Measurements from ENCODE around the gene ZNRD2. TPM values are rescaled to one million over a fixed set of nuclear protein-coding genes. Genes with fewer than 3 reads are reported as not detected.

The ZNRD2 gene
- total RNA-seq, 4 donors from 2014 or later = 41.1 to 56.1 (median 50.1) TPM

DNA sequence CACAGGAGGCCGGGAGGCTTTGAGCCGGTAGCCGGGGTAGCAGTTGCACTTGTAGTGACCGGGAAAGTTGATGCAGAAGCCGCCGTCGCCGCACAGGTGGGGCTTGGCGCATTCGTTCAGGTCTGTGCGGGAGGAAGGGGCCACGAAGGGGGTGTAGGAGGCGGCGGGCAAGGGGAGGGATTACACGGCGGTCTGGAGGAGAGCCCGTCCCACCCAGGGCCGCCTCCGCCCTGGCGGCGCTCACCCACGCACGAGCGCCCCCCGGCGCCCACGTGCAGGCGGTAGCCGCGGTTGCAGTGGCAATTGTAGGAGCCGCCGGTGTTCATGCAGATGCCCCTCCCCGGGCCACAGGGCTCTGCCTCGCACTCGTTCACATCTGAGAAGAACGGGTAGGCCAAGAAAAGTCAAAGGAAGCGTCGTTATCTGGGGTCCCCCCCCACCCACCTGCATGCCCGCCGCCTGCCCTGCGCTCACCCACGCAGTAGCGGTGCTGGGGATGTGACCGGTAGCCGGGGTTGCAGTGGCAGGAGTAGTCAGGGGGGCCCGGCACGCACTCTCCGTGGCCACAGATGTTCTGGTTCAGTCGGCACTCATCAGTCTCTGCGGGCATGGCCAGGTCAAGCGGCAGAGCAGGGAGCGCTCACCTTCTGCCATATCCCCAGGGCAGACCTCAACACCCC, 22.7 kb upstream of the ZNRD2 start:
- no peak for DNase-seq (ENCODE audit: low spot score)
- TF ChIP-seq, protein P1, sequence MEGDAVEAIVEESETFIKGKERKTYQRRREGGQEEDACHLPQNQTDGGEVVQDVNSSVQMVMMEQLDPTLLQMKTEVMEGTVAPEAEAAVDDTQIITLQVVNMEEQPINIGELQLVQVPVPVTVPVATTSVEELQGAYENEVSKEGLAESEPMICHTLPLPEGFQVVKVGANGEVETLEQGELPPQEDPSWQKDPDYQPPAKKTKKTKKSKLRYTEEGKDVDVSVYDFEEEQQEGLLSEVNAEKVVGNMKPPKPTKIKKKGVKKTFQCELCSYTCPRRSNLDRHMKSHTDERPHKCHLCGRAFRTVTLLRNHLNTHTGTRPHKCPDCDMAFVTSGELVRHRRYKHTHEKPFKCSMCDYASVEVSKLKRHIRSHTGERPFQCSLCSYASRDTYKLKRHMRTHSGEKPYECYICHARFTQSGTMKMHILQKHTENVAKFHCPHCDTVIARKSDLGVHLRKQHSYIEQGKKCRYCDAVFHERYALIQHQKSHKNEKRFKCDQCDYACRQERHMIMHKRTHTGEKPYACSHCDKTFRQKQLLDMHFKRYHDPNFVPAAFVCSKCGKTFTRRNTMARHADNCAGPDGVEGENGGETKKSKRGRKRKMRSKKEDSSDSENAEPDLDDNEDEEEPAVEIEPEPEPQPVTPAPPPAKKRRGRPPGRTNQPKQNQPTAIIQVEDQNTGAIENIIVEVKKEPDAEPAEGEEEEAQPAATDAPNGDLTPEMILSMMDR (IDR thresholded peaks at IDR 0.05) = no peak
- no peak for ATAC-seq (ENCODE audit: low FRiP score)

DNA sequence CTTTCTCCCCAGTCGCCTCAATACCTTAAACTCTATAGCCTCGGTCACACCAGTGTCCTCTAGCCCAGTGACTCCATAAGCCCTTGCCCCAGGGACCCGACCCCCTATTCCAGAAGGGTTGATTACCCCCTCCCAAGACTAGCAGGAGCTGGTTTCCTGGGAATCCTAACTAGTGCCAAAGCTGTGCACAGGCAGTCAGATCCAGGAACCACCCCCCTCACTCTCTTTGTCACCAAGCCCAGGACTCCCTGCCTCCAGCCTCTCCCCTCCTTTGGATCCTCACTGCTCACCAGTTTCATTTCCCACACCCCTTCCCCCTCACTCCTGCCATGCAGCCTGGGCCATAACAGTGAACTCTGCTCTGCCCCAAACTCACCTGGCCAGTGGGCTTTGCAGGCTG, 21.9 kb upstream of the ZNRD2 start:
- no peak for DNase-seq (ENCODE audit: low spot score)
- ATAC-seq (ENCODE audit: low FRiP score) = no peak
- TF ChIP-seq, protein P1 (IDR thresholded peaks at IDR 0.05) = no peak

DNA sequence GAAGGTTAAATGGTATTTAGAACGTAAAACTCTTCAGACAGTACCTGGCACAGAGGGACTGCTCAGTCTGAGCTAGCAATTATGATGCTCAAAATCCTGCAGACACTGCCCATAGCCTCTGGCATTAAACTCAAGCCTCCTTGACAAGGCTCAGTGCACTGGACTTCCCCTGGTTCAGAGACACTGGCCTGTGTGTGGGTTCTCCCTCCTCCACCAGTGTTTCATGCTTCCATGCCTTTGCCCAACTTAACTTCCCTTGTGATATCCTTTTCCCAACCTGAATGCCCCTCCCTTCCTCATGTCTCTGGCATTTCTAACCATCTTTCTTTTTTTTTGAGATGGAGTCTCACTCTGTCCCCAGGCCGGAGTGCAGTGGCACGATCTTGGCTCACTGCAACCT, 21.2 kb upstream of the ZNRD2 start:
- TF ChIP-seq, protein P1 (IDR thresholded peaks at IDR 0.05) = no peak
- DNase-seq (ENCODE audit: low spot score) = no peak
- no peak for ATAC-seq (ENCODE audit: low FRiP score)

DNA sequence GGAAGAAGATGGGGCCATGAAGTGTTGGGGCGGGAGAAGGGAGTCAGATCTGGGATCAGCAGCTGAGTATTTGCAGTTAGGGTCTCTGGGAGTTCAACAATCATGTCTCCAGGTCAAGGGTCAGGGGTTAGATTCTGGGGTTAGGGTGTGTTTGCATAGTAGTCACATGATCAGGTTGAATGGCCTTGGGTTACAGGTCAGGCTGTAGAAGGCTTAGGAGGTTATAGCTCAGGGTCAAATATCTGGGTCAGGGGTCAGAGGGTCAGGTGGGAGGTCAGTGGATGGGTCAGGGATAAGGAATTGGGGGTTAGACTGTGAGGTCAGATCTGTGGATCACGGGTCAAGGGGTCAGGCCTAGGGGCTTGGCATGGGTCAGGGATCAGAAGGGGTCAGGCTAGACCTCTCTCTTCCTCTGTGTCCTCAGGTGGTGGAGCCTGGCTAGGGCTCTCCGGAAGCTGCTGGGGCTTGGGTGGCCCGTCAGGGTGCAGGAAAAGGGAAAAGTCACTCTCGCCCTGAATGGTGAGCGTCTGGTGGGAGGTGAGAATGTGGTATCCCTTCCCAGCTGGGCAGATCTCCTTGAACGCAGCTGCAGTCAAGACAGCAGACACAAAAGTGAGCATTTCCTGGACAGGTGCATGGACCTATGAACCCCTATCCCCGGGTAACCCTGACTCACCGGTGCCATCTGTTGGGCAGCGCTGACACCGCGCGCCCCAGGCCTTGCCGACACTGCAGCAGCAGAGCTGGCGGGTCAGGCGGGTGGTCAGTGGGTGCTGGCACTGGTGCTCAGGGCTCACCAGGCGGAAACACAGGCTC, 18.5 kb upstream of the ZNRD2 start:
- TF ChIP-seq, protein P1 (IDR thresholded peaks at IDR 0.05) = no peak
- ATAC-seq (ENCODE audit: low FRiP score) (peak; percentile 37), DNase-seq (ENCODE audit: low spot score) (no peak)

DNA sequence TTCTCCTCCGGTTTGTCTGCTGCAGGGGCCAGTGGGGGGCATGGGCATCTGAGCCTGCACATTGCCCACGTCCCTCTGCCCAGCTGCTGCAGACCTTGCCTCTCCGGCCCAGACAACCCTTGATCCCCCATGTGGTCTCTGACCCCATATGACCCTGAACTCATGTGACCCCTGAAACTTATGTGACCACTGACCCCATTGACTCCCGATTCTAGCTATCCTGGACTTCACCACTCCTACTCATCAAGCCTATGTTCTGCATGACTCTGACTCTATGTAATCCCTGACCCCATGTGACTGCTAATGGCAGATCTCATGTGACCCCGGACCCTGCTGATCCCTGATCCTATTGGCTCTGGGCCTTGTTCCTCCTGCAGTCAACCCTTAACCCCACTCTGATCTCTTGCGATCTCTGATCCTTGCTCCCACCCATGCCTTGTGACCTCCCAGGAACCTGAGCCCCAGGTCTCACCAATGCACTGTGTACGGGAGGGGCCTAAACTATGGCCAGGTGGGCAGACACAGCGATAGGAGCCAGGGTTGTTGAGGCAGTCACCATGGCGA, 17.8 kb upstream of the ZNRD2 start:
- ATAC-seq (ENCODE audit: low FRiP score) (no peak), DNase-seq (ENCODE audit: low spot score) (no peak)
- TF ChIP-seq, protein P1 (IDR thresholded peaks at IDR 0.05) = no peak

DNA sequence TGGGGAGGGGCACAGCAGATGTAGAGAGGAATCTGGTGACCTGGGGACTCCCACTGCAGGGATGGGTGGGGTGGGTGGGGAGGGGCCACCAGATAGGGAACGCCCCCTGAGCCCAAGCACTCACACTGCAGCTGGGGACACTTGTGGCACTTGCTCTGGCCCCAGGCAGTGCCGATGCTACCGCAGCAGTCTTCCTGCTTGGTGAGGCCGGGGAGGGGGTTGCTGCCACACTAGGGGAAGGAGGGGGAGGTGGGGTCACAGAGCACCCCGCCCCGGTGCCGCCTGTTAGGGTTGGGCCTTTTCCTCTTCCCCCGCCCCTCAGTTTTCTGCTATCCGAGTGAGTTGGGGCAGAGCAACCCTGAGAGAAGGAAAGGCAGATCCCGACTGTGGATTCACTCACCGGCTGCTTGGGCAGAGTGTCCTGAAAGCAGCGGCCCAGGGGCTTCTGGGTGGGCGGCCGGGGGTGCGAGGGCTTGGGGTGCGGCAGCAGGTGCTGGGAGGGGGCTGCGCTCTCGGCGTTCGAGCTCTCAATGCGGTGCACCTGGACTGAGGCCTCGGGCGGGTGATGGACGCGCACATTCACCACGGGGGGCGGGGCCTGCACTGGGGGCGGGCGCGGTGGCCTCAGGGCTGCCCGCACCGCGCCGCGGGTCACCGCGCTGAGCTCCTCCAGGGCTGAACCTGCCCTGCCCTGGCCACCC, 16.8 kb upstream of the ZNRD2 start:
- DNase-seq (ENCODE audit: low spot score) (no peak), ATAC-seq (ENCODE audit: low FRiP score) (no peak)
- TF ChIP-seq, protein P1 (IDR thresholded peaks at IDR 0.05) = no peak
